ENCODE data around the gene NEK1. TPM values are rescaled to one million over a fixed set of nuclear protein-coding genes. Genes with fewer than 3 reads are reported as not detected.

NEK1 gene
- total RNA-seq, 1 experiment from 2014 or later, result 18.6 TPM

DNA sequence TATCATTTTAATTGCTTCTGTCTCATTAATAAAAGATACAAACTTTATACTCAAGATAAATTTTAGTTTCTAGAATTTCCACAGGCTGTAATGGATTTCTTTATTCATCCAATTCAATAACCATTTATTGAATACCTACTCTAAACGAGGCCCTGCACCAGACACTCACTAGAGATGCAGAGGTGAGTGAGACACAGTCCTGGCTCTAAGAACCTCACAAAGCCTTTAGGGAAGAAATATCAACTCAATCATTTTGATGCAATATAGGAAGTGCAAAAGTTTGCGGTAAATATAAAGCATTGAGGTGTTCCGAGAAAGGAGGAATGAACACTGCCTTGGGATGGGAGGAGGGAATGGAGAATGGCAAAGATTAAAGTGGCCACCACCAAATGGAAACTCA, 260.0 kb downstream of the NEK1 start:
- no peak overlapping the region for H3K4me3 ChIP-seq
- no peaks in the 10 kb centered on the region for H3K9me3 ChIP-seq (ENCODE audit: insufficient read depth, low read depth)
- ChIA-PET CTCF (interaction anchor here (0.6 kb wide), 1 partner anchor 1004 kb away, joined by 5 read pairs; no protein-coding TSS in a partner anchor), POLR2A (ENCODE audit: unreplicated experiment) (no interaction called here)
- no TSS peak for BruUV-seq (replicated peaks)
- no peak for DNase-seq
- H2AFZ ChIP-seq, result no peak overlapping the region
- no peaks in the 10 kb centered on the region for H3F3A ChIP-seq (ENCODE audit: insufficient read depth, low read depth)
- no peaks in the 10 kb centered on the region for H3K9me2 ChIP-seq (ENCODE audit: insufficient read depth)
- H3K4me2 ChIP-seq, result no peak overlapping the region
- no peaks in the 10 kb centered on the region for H3K36me3 ChIP-seq (ENCODE audit: low read depth)
- intact Hi-C loops (cut with micrococcal nuclease; ENCODE audit: unreplicated experiment), result no loop called here
- no peaks in the 10 kb centered on the region for H3K27me3 ChIP-seq (ENCODE audit: insufficient read depth, low read depth)
- H3K27ac ChIP-seq, result no peak overlapping the region
- no peaks in the 10 kb centered on the region for H3K79me2 ChIP-seq (ENCODE audit: low read depth)
- TF ChIP-seq CTCF (conservative IDR thresholded peaks at IDR 0.05) (no peak), EZH2 (IDR thresholded peaks at IDR 0.05; ENCODE audit: low read depth) (no peak)
- no peaks in the 10 kb centered on the region for H4K20me1 ChIP-seq (ENCODE audit: insufficient read depth)
- H3K4me1 ChIP-seq (replicated peaks; ENCODE audit: insufficient read depth), result no peaks in the 10 kb centered on the region

DNA sequence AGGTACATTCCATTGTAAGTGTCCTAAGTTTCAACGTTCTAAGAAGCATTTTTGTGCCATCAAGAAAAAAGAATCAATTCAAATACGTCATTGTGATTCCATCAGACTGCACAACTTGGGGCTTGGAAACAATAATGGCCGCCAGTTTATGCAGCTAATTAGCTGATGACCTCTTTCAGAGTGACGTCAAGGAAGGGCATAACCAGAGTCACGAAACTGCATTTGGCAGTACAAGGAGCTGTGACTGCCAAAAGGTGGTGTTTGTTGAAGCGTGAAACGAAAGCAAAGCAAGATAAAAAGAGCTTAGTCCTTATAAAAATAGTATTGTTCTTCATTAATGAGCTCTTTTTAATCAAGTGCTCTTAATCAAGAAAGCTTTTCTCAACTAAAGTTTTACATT, 260.5 kb downstream of the NEK1 start:
- no peak overlapping the region for H3K27ac ChIP-seq
- no peaks in the 10 kb centered on the region for H3K9me3 ChIP-seq (ENCODE audit: insufficient read depth, low read depth)
- H3F3A ChIP-seq (ENCODE audit: insufficient read depth, low read depth), result no peaks in the 10 kb centered on the region
- no peak overlapping the region for H2AFZ ChIP-seq
- H3K4me1 ChIP-seq (replicated peaks; ENCODE audit: insufficient read depth), result no peaks in the 10 kb centered on the region
- no peaks in the 10 kb centered on the region for H4K20me1 ChIP-seq (ENCODE audit: insufficient read depth)
- no TSS peak for BruUV-seq (replicated peaks)
- no peak for TF ChIP-seq CTCF (conservative IDR thresholded peaks at IDR 0.05)
- no peak for TF ChIP-seq EZH2 (IDR thresholded peaks at IDR 0.05; ENCODE audit: low read depth)
- no peak overlapping the region for H3K4me3 ChIP-seq
- no peaks in the 10 kb centered on the region for H3K9me2 ChIP-seq (ENCODE audit: insufficient read depth)
- ChIA-PET CTCF (interaction anchor here (0.6 kb wide), 1 partner anchor 1004 kb away, joined by 5 read pairs; no protein-coding TSS in a partner anchor), POLR2A (ENCODE audit: unreplicated experiment) (no interaction called here)
- no peaks in the 10 kb centered on the region for H3K36me3 ChIP-seq (ENCODE audit: low read depth)
- no peaks in the 10 kb centered on the region for H3K79me2 ChIP-seq (ENCODE audit: low read depth)
- H3K4me2 ChIP-seq, result no peak overlapping the region
- intact Hi-C loops (cut with micrococcal nuclease; ENCODE audit: unreplicated experiment), result no loop called here
- no peak for DNase-seq
- H3K27me3 ChIP-seq (ENCODE audit: insufficient read depth, low read depth), result no peaks in the 10 kb centered on the region

DNA sequence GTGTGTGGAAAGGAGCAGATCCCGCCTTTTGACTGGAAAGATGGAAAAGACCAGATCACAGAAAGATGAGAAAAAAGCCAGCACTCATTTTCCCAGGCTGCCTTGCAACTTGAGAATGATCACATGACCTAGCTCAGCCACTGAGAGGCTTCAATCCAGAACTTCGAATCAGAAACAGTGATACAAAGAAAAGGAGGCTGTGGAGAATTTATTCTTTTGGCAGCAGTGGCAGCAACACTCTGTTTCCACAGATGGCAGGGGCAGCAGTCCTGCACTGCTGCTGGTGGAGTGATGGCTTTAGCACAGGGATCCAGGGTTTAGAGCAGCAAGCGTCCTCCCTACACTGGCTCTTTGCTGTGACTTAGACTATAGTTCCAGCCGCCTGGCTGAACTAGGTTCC, 263.8 kb downstream of the NEK1 start:
- BruUV-seq (replicated peaks), result no TSS peak
- CTCF ChIA-PET, result no interaction called here

More for the DNA sequence above, 263.8 kb downstream of the NEK1 start:
- H3K4me1 ChIP-seq (replicated peaks; ENCODE audit: insufficient read depth), result peaks cover 18% of the 10 kb centered on the region
- H4K20me1 ChIP-seq (ENCODE audit: insufficient read depth), result no peaks in the 10 kb centered on the region
- no peaks in the 10 kb centered on the region for H3K36me3 ChIP-seq (ENCODE audit: low read depth)
- peaks cover 16% of the 10 kb centered on the region; the same call in 1 of the 2 replicates for H3F3A ChIP-seq (ENCODE audit: insufficient read depth, low read depth)
- intact Hi-C loops (cut with micrococcal nuclease; ENCODE audit: unreplicated experiment), result no loop called here
- no peak for TF ChIP-seq EZH2 (IDR thresholded peaks at IDR 0.05; ENCODE audit: low read depth)
- no peak for TF ChIP-seq CTCF (conservative IDR thresholded peaks at IDR 0.05)
- POLR2A ChIA-PET (ENCODE audit: unreplicated experiment), result no interaction called here
- DNase-seq, result no peak
- no peaks in the 10 kb centered on the region for H3K9me3 ChIP-seq (ENCODE audit: insufficient read depth, low read depth)
- no peak overlapping the region for H3K27ac ChIP-seq
- H3K4me3 ChIP-seq, result no peak overlapping the region
- no peaks in the 10 kb centered on the region for H3K79me2 ChIP-seq (ENCODE audit: low read depth)
- no peak overlapping the region for H3K4me2 ChIP-seq
- H2AFZ ChIP-seq, result no peak overlapping the region
- no peaks in the 10 kb centered on the region for H3K27me3 ChIP-seq (ENCODE audit: insufficient read depth, low read depth)
- no peaks in the 10 kb centered on the region for H3K9me2 ChIP-seq (ENCODE audit: insufficient read depth)

Data from PC-9 (cell line).